HepG2 (cell line): ENCODE data around the gene C2orf78. TPM values are rescaled to one million over a fixed set of nuclear protein-coding genes. Genes with fewer than 3 reads are reported as not detected.

Experiments
- AGO1 ChIP-seq: fragments of 200-400 bp; formaldehyde crosslinking; IDR thresholded peaks from 2 replicates; pipeline ENCODE4 v1.6.1; 2017; ENCODE audit warnings: mild to moderate bottlenecking, low read depth, low read length, moderate library complexity; ENCODE audit not compliant: poor library complexity, severe bottlenecking
- ATRX ChIP-seq: sonication (generic); formaldehyde crosslinking; IDR thresholded peaks from 2 replicates; pipeline ENCODE4 v1.4.0; 2020; ENCODE audit warnings: missing genetic modification reagents, borderline replicate concordance
- KDM5A ChIP-seq: fragments of 200-600 bp; sonication (generic); IDR thresholded peaks from 2 replicates; pipeline ENCODE4 v1.7.0; 2018; ENCODE audit warnings: antibody characterized with exemption, mild to moderate bottlenecking, low read length, borderline replicate concordance
- KLF6 ChIP-seq: IDR thresholded peaks from 2 replicates; pipeline ENCODE4 v1.8.0; 2016; ENCODE audit warnings: missing biosample characterization, missing genetic modification reagents
- NFYB ChIP-seq: sonication (generic); formaldehyde crosslinking; IDR thresholded peaks from 2 replicates; pipeline ENCODE4 v1.4.0; 2020; ENCODE audit warnings: missing genetic modification reagents
- NR2F2 ChIP-seq: IDR thresholded peaks from 2 replicates; pipeline ENCODE4 v1.6.1; 2012; ENCODE audit warnings: low read depth, inconsistent platforms, borderline replicate concordance
- PHF21A ChIP-seq: sonication (generic); formaldehyde crosslinking; IDR thresholded peaks from 2 replicates; pipeline ENCODE4 v1.5.0; 2020; ENCODE audit warnings: mild to moderate bottlenecking, missing genetic modification reagents
- RBFOX2 ChIP-seq: fragments of 200-400 bp; formaldehyde crosslinking; IDR thresholded peaks from 2 replicates; pipeline ENCODE4 v1.6.1; 2017; ENCODE audit warnings: low read depth, mild to moderate bottlenecking, low read length
- SNAPC2 ChIP-seq: sonication (generic); formaldehyde crosslinking; IDR thresholded peaks from 2 replicates; pipeline ENCODE4 v1.8.1; 2022; ENCODE audit warnings: mild to moderate bottlenecking, missing genetic modification reagents
- ZNF274 ChIP-seq: sonication (generic); formaldehyde crosslinking; IDR thresholded peaks from 2 replicates; pipeline ENCODE4 v1.5.1; 2020; ENCODE audit warnings: mild to moderate bottlenecking, missing genetic modification reagents
- ZNF333 ChIP-seq: sonication (generic); formaldehyde crosslinking; IDR thresholded peaks from 2 replicates; pipeline ENCODE4 v1.4.0; 2020; ENCODE audit warnings: mild to moderate bottlenecking, missing genetic modification reagents, borderline replicate concordance
- ZNF788 ChIP-seq: sonication (generic); formaldehyde crosslinking; IDR thresholded peaks from 2 replicates; pipeline ENCODE4 v1.5.0; 2020; ENCODE audit warnings: mild to moderate bottlenecking, missing genetic modification reagents, borderline replicate concordance
- ZNF816 ChIP-seq: sonication (generic); formaldehyde crosslinking; IDR thresholded peaks from 2 replicates; pipeline ENCODE4 v1.8.0; 2022; ENCODE audit warnings: missing genetic modification reagents, mild to moderate bottlenecking, borderline replicate concordance
- ZSCAN25 ChIP-seq: sonication (generic); formaldehyde crosslinking; IDR thresholded peaks from 2 replicates; pipeline ENCODE4 v1.8.0; 2022; ENCODE audit warnings: mild to moderate bottlenecking, missing genetic modification reagents
- polyA plus RNA-seq, 8 experiments: library from polyadenylated mRNA; depleted of rRNA in 3 of 8; stranded (reverse) in 7 of 8; unstranded in 1 of 8; fragments of >200 nt; fragmentation: Illumina TruSeq in 4 of 8; extraction: Trizol in 4 of 8; gene quantifications; 2 replicates each; pipeline versions ENCODE4 v1.2.1 to v1.2.3, GENCODE V29; 2011 to 2016; ENCODE audit warnings: low read depth in 4 of 8, missing spikeins in 1 of 8, mixed read lengths in 1 of 8; ENCODE audit not compliant: insufficient read depth in 1 of 8
- total RNA-seq, 5 experiments: library from RNA; depleted of rRNA; stranded (reverse); fragments of >200 nt; fragmentation: Illumina TruSeq; extraction: Trizol; gene quantifications; 2 replicates each; pipeline ENCODE4 v1.2.3, GENCODE V29; 2016; ENCODE audit warnings: low read depth in 1 of 5
- TF ChIP-seq, protein P1 (sequence below), 2 experiments: sonication (generic) in 1 of 2; formaldehyde crosslinking in 1 of 2; IDR thresholded peaks; 2 replicates each; pipeline versions ENCODE4 v1.4.0 to v1.6.1; 2018 to 2020; ENCODE audit warnings: missing genetic modification reagents in 2 of 2, borderline replicate concordance in 1 of 2, low read depth in 1 of 2, mild to moderate bottlenecking in 1 of 2, missing biosample characterization in 1 of 2
- TF ChIP-seq, protein P2 (sequence below): IDR thresholded peaks from 2 replicates; pipeline ENCODE4 v1.6.1; 2016; ENCODE audit warnings: low read depth, borderline replicate concordance
- TF ChIP-seq, protein P3 (sequence below): sonication (generic); formaldehyde crosslinking; IDR thresholded peaks from 2 replicates; pipeline ENCODE4 v1.4.0; 2020; ENCODE audit warnings: mild to moderate bottlenecking, missing genetic modification reagents
- TF ChIP-seq, protein P4 (sequence below): sonication (generic); formaldehyde crosslinking; IDR thresholded peaks from 2 replicates; pipeline ENCODE4 v1.9.0; 2021; ENCODE audit warnings: missing genetic modification reagents, borderline replicate concordance
- TF ChIP-seq, protein P5 (sequence below): sonication (generic); formaldehyde crosslinking; IDR thresholded peaks from 2 replicates; pipeline ENCODE4 v1.5.0; 2020; ENCODE audit warnings: missing genetic modification reagents
- TF ChIP-seq, protein P6 (sequence below): IDR thresholded peaks from 2 replicates; pipeline ENCODE4 v1.6.1; 2016; ENCODE audit warnings: mild to moderate bottlenecking, missing biosample characterization, missing genetic modification reagents

C2orf78 gene
- total and polyA plus RNA-seq, 2 of the 13 experiments (the other 11 are each of a cell fraction or from before 2014, with no cell fraction given): not detected

DNA sequence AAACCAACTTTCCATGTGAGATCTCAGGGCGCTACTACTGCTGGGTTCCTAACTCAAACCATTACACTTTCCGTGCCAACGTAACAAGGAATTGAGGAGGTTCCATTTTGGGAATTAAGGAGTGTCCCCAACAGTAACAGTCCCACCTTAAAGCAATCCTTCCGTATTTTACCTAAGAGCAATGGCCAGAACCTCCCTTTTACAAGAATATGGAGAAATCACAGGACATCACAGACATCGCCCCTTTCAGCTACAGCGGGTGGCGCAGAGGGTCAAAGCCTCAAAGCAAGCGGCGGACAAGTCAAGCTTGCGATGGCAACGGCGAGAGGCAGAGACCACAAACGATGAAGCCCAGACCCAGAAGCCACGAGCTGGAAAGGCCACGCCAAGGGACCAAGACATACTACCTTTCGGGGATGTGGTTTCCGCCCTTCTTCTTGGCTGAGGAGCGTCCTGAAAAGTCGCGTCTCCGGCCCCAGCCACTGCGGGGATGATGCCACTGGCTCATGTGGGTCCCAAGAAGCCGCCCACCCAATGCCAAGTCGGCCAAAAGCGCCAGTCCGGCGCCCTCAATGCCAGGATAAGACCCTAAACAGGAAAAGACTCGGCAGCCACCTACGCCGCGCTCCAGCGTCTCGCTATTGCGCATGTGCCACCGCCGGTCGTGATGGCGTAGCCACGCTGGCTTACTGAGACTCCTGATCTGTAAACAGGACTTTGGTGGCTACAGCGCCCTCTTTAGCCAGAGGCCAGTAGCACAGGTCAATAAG lies 4.3 kb upstream of the C2orf78 start, which contains the start of gene DUSP11 (continued):
- TF ChIP-seq SNAPC2 (CRISPR knock-in tag): peak; percentile 30; the same call in 1 of the 2 replicates
- TF ChIP-seq ZNF333: no peak
- TF ChIP-seq, protein P1, sequence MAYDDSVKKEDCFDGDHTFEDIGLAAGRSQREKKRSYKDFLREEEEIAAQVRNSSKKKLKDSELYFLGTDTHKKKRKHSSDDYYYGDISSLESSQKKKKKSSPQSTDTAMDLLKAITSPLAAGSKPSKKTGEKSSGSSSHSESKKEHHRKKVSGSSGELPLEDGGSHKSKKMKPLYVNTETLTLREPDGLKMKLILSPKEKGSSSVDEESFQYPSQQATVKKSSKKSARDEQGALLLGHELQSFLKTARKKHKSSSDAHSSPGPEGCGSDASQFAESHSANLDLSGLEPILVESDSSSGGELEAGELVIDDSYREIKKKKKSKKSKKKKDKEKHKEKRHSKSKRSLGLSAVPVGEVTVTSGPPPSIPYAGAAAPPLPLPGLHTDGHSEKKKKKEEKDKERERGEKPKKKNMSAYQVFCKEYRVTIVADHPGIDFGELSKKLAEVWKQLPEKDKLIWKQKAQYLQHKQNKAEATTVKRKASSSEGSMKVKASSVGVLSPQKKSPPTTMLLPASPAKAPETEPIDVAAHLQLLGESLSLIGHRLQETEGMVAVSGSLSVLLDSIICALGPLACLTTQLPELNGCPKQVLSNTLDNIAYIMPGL (CRISPR knock-in tag; IDR thresholded peaks at IDR 0.05; ENCODE audit: borderline replicate concordance in 1 of 2, low read depth in 1 of 2): peak; percentile 99
- peak; percentile 84; the same call in 1 of the 2 replicates for TF ChIP-seq ZNF788 (CRISPR knock-in tag)
- no peak; the same call in 1 of the 2 replicates for TF ChIP-seq NR2F2
- TF ChIP-seq, protein P2, sequence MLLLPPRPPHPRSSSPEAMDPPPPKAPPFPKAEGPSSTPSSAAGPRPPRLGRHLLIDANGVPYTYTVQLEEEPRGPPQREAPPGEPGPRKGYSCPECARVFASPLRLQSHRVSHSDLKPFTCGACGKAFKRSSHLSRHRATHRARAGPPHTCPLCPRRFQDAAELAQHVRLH: peak; percentile 93; the same call in 1 of the 2 replicates
- TF ChIP-seq KDM5A: peak; percentile 83
- TF ChIP-seq KLF6 (CRISPR knock-in tag): peak; percentile 79
- TF ChIP-seq, protein P3, sequence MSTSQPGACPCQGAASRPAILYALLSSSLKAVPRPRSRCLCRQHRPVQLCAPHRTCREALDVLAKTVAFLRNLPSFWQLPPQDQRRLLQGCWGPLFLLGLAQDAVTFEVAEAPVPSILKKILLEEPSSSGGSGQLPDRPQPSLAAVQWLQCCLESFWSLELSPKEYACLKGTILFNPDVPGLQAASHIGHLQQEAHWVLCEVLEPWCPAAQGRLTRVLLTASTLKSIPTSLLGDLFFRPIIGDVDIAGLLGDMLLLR (CRISPR knock-in tag): no peak; the same call in 1 of the 2 replicates
- TF ChIP-seq ATRX (CRISPR knock-in tag): no peak
- no peak; the same call in 1 of the 2 replicates for TF ChIP-seq PHF21A
- TF ChIP-seq AGO1: peak; percentile 47
- TF ChIP-seq, protein P4, sequence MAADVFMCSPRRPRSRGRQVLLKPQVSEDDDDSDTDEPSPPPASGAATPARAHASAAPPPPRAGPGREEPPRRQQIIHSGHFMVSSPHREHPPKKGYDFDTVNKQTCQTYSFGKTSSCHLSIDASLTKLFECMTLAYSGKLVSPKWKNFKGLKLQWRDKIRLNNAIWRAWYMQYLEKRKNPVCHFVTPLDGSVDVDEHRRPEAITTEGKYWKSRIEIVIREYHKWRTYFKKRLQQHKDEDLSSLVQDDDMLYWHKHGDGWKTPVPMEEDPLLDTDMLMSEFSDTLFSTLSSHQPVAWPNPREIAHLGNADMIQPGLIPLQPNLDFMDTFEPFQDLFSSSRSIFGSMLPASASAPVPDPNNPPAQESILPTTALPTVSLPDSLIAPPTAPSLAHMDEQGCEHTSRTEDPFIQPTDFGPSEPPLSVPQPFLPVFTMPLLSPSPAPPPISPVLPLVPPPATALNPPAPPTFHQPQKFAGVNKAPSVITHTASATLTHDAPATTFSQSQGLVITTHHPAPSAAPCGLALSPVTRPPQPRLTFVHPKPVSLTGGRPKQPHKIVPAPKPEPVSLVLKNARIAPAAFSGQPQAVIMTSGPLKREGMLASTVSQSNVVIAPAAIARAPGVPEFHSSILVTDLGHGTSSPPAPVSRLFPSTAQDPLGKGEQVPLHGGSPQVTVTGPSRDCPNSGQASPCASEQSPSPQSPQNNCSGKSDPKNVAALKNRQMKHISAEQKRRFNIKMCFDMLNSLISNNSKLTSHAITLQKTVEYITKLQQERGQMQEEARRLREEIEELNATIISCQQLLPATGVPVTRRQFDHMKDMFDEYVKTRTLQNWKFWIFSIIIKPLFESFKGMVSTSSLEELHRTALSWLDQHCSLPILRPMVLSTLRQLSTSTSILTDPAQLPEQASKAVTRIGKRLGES (CRISPR knock-in tag): no peak
- TF ChIP-seq, protein P5, sequence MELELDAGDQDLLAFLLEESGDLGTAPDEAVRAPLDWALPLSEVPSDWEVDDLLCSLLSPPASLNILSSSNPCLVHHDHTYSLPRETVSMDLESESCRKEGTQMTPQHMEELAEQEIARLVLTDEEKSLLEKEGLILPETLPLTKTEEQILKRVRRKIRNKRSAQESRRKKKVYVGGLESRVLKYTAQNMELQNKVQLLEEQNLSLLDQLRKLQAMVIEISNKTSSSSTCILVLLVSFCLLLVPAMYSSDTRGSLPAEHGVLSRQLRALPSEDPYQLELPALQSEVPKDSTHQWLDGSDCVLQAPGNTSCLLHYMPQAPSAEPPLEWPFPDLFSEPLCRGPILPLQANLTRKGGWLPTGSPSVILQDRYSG (CRISPR knock-in tag): no peak
- no peak for TF ChIP-seq ZNF816 (CRISPR knock-in tag)
- TF ChIP-seq RBFOX2: peak; percentile 83
- TF ChIP-seq ZNF274 (CRISPR knock-in tag): peak; percentile 96
- TF ChIP-seq, protein P6, sequence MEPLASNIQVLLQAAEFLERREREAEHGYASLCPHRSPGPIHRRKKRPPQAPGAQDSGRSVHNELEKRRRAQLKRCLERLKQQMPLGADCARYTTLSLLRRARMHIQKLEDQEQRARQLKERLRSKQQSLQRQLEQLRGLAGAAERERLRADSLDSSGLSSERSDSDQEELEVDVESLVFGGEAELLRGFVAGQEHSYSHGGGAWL (CRISPR knock-in tag): peak; percentile 88
- TF ChIP-seq ZSCAN25 (CRISPR knock-in tag): no peak
- 0 out of 2 replicates have a peak, but pooled peaks have one; percentile 30 for TF ChIP-seq NFYB
